ENCODE results near the gene FBXL16.
"Not testable (repeated sequence)": the region's sequence is repeated elsewhere in the genome, so short reads cannot be mapped to it uniquely, and the experiment has no call there.

Gene FBXL16

DNA sequence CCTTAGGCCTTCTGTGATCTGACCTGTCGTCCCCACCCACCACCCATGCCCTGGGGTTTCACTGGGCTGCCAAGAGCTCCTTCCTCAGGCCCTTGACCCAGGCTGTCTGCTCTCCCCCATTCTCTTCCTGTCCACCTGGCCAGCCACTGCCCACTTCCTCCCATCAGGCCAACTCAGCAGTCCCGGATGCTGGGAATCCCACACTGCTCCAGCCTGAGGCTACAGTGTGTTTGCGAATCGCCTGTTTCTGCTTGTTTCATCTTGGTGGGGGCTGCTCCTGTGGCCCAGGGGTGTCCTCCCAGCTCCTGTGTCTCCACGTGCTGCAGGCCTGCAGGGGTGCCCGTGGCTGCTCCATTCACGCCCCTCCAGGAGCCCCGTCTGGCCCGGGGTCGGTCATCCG is 8.5 kb upstream of the FBXL16 start:
- Histone ChIP-seq H3K9me3 (ENCODE audit: control insufficient read depth, insufficient read depth, low read length) (no peaks in the 10 kb centered on the region), H3K4me1 (ENCODE audit: control insufficient read depth, low read length) (peaks cover 28% of the 10 kb centered on the region), H3K27ac (ENCODE audit: low read depth, low read length) (no peak overlapping the region), H3K4me3 (ENCODE audit: low read length) (no peak overlapping the region; the same call in 1 of the 2 replicates), H3K4me2 (ENCODE audit: low read length) (no peak overlapping the region), H3K79me2 (ENCODE audit: control insufficient read depth, low read length) (0 out of 2 replicates have a peak, but pooled peaks cover 2% of the 10 kb centered on the region), H3K9me2 (replicated peaks; ENCODE audit: control insufficient read depth, low read length) (no peaks in the 10 kb centered on the region), H3F3A (ENCODE audit: control insufficient read depth, insufficient read depth) (0 out of 2 replicates have a peak, but pooled peaks cover 2% of the 10 kb centered on the region), H3K27me3 (ENCODE audit: control insufficient read depth, low read length) (peaks cover 36% of the 10 kb centered on the region), H4K20me1 (ENCODE audit: control insufficient read depth, insufficient read depth, low read depth, low read length) (peaks cover 8% of the 10 kb centered on the region; the same call in 1 of the 2 replicates), H3K36me3 (ENCODE audit: control insufficient read depth, low read length) (no peaks in the 10 kb centered on the region)
- TF ChIP-seq, protein P1, sequence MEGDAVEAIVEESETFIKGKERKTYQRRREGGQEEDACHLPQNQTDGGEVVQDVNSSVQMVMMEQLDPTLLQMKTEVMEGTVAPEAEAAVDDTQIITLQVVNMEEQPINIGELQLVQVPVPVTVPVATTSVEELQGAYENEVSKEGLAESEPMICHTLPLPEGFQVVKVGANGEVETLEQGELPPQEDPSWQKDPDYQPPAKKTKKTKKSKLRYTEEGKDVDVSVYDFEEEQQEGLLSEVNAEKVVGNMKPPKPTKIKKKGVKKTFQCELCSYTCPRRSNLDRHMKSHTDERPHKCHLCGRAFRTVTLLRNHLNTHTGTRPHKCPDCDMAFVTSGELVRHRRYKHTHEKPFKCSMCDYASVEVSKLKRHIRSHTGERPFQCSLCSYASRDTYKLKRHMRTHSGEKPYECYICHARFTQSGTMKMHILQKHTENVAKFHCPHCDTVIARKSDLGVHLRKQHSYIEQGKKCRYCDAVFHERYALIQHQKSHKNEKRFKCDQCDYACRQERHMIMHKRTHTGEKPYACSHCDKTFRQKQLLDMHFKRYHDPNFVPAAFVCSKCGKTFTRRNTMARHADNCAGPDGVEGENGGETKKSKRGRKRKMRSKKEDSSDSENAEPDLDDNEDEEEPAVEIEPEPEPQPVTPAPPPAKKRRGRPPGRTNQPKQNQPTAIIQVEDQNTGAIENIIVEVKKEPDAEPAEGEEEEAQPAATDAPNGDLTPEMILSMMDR (IDR thresholded peaks at IDR 0.05; ENCODE audit: low read depth, low read length, poor library complexity, severe bottlenecking), result no peak
- no peak for TF ChIP-seq EZH2phosphoT487 (IDR thresholded peaks at IDR 0.05; ENCODE audit: borderline replicate concordance, low read length)

- H4K20me1 ChIP-seq (ENCODE audit: control insufficient read depth, insufficient read depth, low read depth, low read length), result not testable (repeated sequence)
Measured at GRCh38 chr16:712740-713250, 7.2 kb upstream of the FBXL16 start.

DNA sequence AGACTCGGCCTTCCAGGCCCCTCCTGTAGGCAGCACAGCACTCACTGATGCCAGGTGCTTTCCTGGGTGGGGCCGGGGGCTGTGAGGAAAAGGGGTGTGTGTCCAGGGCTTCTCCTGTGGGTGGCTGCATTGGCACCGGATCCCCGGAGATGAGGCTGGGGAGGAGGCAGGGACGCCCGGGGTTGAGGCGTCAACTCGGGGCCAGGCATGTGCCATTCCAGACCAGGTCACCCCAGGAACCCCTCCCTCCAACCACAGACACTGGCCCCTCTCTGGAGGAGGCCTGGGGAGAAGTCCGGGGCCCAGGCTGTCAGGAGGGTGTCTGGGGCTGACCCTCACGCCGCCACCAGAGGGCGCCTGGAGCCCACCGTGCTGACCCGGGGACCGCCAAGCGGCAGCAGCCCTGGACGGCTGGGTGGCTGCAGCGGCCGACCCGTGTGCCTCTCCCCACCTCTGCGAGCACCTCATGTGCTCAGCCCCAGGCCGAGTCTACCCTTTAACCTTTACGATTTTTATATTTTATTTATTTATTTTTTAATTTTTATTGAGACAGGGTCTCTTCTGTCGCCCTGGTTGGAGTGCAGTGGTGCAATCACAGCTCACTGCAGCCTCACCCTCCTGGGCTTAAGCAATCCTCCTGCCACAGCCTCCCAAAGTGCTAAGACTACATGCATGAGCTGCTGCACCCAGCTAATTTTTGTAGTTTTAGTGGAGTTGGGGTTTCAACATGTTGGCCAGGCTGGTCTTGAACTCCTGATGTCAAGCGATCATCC is 6.1 kb upstream of the FBXL16 start:
- H3K36me3 ChIP-seq (ENCODE audit: control insufficient read depth, low read length), result no peaks in the 10 kb centered on the region
- no peak for TF ChIP-seq EZH2phosphoT487 (IDR thresholded peaks at IDR 0.05; ENCODE audit: borderline replicate concordance, low read length)
- TF ChIP-seq, protein P1 (IDR thresholded peaks at IDR 0.05; ENCODE audit: low read depth, low read length, poor library complexity, severe bottlenecking), result peak; percentile 85
- peaks cover 46% of the 10 kb centered on the region for H3K27me3 ChIP-seq (ENCODE audit: control insufficient read depth, low read length)
- peaks cover 24% of the 10 kb centered on the region for H3K4me1 ChIP-seq (ENCODE audit: control insufficient read depth, low read length)
- 0 out of 2 replicates have a peak, but pooled peaks cover 2% of the 10 kb centered on the region for H3K79me2 ChIP-seq (ENCODE audit: control insufficient read depth, low read length)
- H3F3A ChIP-seq (ENCODE audit: control insufficient read depth, insufficient read depth), result 0 out of 2 replicates have a peak, but pooled peaks cover 2% of the 10 kb centered on the region
- H4K20me1 ChIP-seq (ENCODE audit: control insufficient read depth, insufficient read depth, low read depth, low read length), result peaks cover 8% of the 10 kb centered on the region; the same call in 1 of the 2 replicates
- H3K4me2 ChIP-seq (ENCODE audit: low read length), result no peak overlapping the region
- no peaks in the 10 kb centered on the region for H3K9me2 ChIP-seq (replicated peaks; ENCODE audit: control insufficient read depth, low read length)
- H3K27ac ChIP-seq (ENCODE audit: low read depth, low read length), result no peak overlapping the region
- no peak overlapping the region for H3K4me3 ChIP-seq (ENCODE audit: low read length)
- no peaks in the 10 kb centered on the region for H3K9me3 ChIP-seq (ENCODE audit: control insufficient read depth, insufficient read depth, low read length)

More at GRCh38 chr16:712740-713250, 7.2 kb upstream of the FBXL16 start:
- TF ChIP-seq, protein P1 (IDR thresholded peaks at IDR 0.05; ENCODE audit: low read depth, low read length, poor library complexity, severe bottlenecking), result peak; percentile 50
- peaks cover 40% of the 10 kb centered on the region for H3K27me3 ChIP-seq (ENCODE audit: control insufficient read depth, low read length)
- not testable (repeated sequence) for H3K4me2 ChIP-seq (ENCODE audit: low read length); H3K79me2 ChIP-seq (ENCODE audit: control insufficient read depth, low read length); H3F3A ChIP-seq (ENCODE audit: control insufficient read depth, insufficient read depth); H3K9me2 ChIP-seq (replicated peaks; ENCODE audit: control insufficient read depth, low read length); H3K36me3 ChIP-seq (ENCODE audit: control insufficient read depth, low read length); H3K4me3 ChIP-seq (ENCODE audit: low read length); H3K27ac ChIP-seq (ENCODE audit: low read depth, low read length); H3K9me3 ChIP-seq (ENCODE audit: control insufficient read depth, insufficient read depth, low read length)
- H3K4me1 ChIP-seq (ENCODE audit: control insufficient read depth, low read length), result peaks cover 24% of the 10 kb centered on the region
